GM23338 (cell line): ENCODE data around the gene CD38. TPM values are rescaled to one million over a fixed set of nuclear protein-coding genes. Genes with fewer than 3 reads are reported as not detected.

Experiments
- ATAC-seq: fragments of 200-7000 bp; cut with Tn5 transposase; 3 replicates; pipeline ENCODE4 v1.9.1; 2020
- DNase-seq: peaks from one replicate; pipeline ENCODE4 v3.0.0-alpha.2; 2015; ENCODE audit warnings: low spot score
- H2AFZ ChIP-seq: fragments of 200-600 bp; sonication (generic); 2 replicates; pipeline ENCODE4 v1.8.0; 2016; ENCODE audit warnings: antibody characterized with exemption, mild to moderate bottlenecking, moderate library complexity
- H3F3A ChIP-seq: fragments of 200-600 bp; sonication (generic); replicated peaks from 2 replicates; pipeline ENCODE4 v1.8.0; 2017; ENCODE audit warnings: antibody characterized with exemption, mixed run types, low read depth
- H3K27ac ChIP-seq: fragments of 200-600 bp; sonication (generic); 2 replicates; pipeline ENCODE4 v1.6.1; 2016; ENCODE audit warnings: low read depth
- H3K27me3 ChIP-seq: fragments of 200-600 bp; sonication (generic); 2 replicates; pipeline ENCODE4 v1.8.0; 2016; ENCODE audit warnings: mild to moderate bottlenecking, mixed run types, moderate library complexity; ENCODE audit not compliant: insufficient read depth
- H3K36me3 ChIP-seq: fragments of 200-600 bp; sonication (generic); 2 replicates; pipeline ENCODE4 v1.8.0; 2016; ENCODE audit warnings: mild to moderate bottlenecking; ENCODE audit not compliant: insufficient read depth
- H3K4me1 ChIP-seq: fragments of 200-600 bp; sonication (generic); 2 replicates; pipeline ENCODE4 v1.8.0; 2016; ENCODE audit warnings: mild to moderate bottlenecking, moderate library complexity; ENCODE audit not compliant: insufficient read depth
- H3K4me2 ChIP-seq: fragments of 200-600 bp; sonication (generic); 2 replicates; pipeline ENCODE4 v1.7.1; 2017; ENCODE audit warnings: mixed run types
- H3K4me3 ChIP-seq: fragments of 200-600 bp; sonication (generic); 2 replicates; pipeline ENCODE4 v1.6.1; 2016; ENCODE audit warnings: mixed run types
- H3K79me2 ChIP-seq: fragments of 200-600 bp; sonication (generic); replicated peaks from 2 replicates; pipeline ENCODE4 v1.8.0; 2017; ENCODE audit warnings: mild to moderate bottlenecking; ENCODE audit not compliant: insufficient read depth
- H3K9me2 ChIP-seq: fragments of 200-600 bp; sonication (generic); 2 replicates; pipeline ENCODE4 v1.8.0; 2017; ENCODE audit not compliant: insufficient read depth
- H4K20me1 ChIP-seq: fragments of 200-600 bp; sonication (generic); replicated peaks from 2 replicates; pipeline ENCODE4 v1.8.0; 2017; ENCODE audit warnings: mild to moderate bottlenecking; ENCODE audit not compliant: insufficient read depth
- H3K27ac Mint-ChIP-seq: 2 replicates; pipeline ENCODE4 v1.8.0; 2020; ENCODE audit warnings: inconsistent platforms, mild to moderate bottlenecking, moderate library complexity, mixed read lengths
- H3K27me3 Mint-ChIP-seq: 3 replicates; pipeline ENCODE4 v1.8.0; 2022; ENCODE audit warnings: low read depth, mild to moderate bottlenecking, moderate library complexity, mixed read lengths, inconsistent platforms; ENCODE audit not compliant: insufficient read depth, poor library complexity
- H3K36me3 Mint-ChIP-seq: 3 replicates; pipeline ENCODE4 v1.8.0; 2021; ENCODE audit warnings: low read depth, mild to moderate bottlenecking, inconsistent platforms, moderate library complexity, mixed read lengths
- H3K4me1 Mint-ChIP-seq: 3 replicates; pipeline ENCODE4 v1.8.0; 2020; ENCODE audit warnings: mild to moderate bottlenecking, inconsistent platforms, mixed read lengths
- H3K4me3 Mint-ChIP-seq: 3 replicates; pipeline ENCODE4 v1.8.0; 2021; ENCODE audit warnings: moderate library complexity, mild to moderate bottlenecking, inconsistent platforms, mixed read lengths
- H3K9me3 Mint-ChIP-seq: 3 replicates; pipeline ENCODE4 v1.8.0; 2020; ENCODE audit warnings: moderate library complexity, mild to moderate bottlenecking, inconsistent platforms, mixed read lengths
- EZH2phosphoT487 ChIP-seq: fragments of 200-600 bp; sonication (generic); IDR thresholded peaks from one replicate; pipeline ENCODE4 v1.8.1; 2018; ENCODE audit warnings: antibody characterized with exemption; ENCODE audit not compliant: unreplicated experiment
- JUNB ChIP-seq: IDR thresholded peaks from one replicate; pipeline ENCODE4 v1.6.1; 2016; ENCODE audit warnings: antibody characterized with exemption; ENCODE audit not compliant: unreplicated experiment
- NANOG ChIP-seq: IDR thresholded peaks from 2 replicates; pipeline ENCODE4 v1.6.1; 2016; ENCODE audit warnings: antibody characterized with exemption, borderline replicate concordance
- POLR2AphosphoS5 ChIP-seq: IDR thresholded peaks from 2 replicates; pipeline ENCODE4 v1.6.1; 2016; ENCODE audit warnings: antibody characterized with exemption, low read depth
- REST ChIP-seq: IDR thresholded peaks from one replicate; pipeline ENCODE4 v1.6.1; 2018; ENCODE audit warnings: antibody characterized with exemption; ENCODE audit not compliant: unreplicated experiment
- STAT1 ChIP-seq: IDR thresholded peaks from one replicate; pipeline ENCODE4 v1.6.1; 2016; ENCODE audit warnings: antibody characterized with exemption; ENCODE audit not compliant: unreplicated experiment
- ZNF114 ChIP-seq: fragments of 250-450 bp; sonication (Bioruptor Pico); IDR thresholded peaks from 2 replicates; pipeline ENCODE4 v1.5.0; 2020; ENCODE audit warnings: mild to moderate bottlenecking, moderate library complexity
- ZNF462 ChIP-seq: fragments of 250-450 bp; sonication (Bioruptor Pico); IDR thresholded peaks from 2 replicates; pipeline ENCODE4 v1.5.0; 2020; ENCODE audit warnings: mild to moderate bottlenecking, moderate library complexity
- polyA plus RNA-seq: library from polyadenylated mRNA; unstranded; fragments of >200 nt; fragmentation: Nextera tagmentation; extraction: Ambion mirVana; gene quantifications from 2 replicates; pipeline ENCODE4 v1.2.1, GENCODE V29; 2016
- total RNA-seq: library from RNA; depleted of rRNA; stranded (reverse); fragments of >200 nt; shearing (Covaris generic); gene quantifications from 2 replicates; pipeline ENCODE4 v1.2.3, GENCODE V29; 2014

The CD38 gene
- total and polyA plus RNA-seq, 2 experiments from 2014 or later = 0.17 to 0.24 TPM

- no peak for TF ChIP-seq ZNF462 (CRISPR knock-in tag)
- TF ChIP-seq JUNB = no peak
- TF ChIP-seq ZNF114 = no peak
- no peak for TF ChIP-seq EZH2phosphoT487
- no peak for TF ChIP-seq REST
- TF ChIP-seq NANOG = no peak
- no peak for TF ChIP-seq STAT1
- no peak for TF ChIP-seq POLR2AphosphoS5
- Mint-ChIP-seq H3K4me1 (peaks cover 18% of the 10 kb centered on the region), H3K27ac (no peak overlapping the region), H3K9me3 (peaks cover 12% of the 10 kb centered on the region), H3K27me3 (peaks cover 25% of the 10 kb centered on the region), H3K4me3 (no peak overlapping the region), H3K36me3 (peaks cover 10% of the 10 kb centered on the region; the same call in 2 of the 3 replicates)
- Histone ChIP-seq H4K20me1 (no peaks in the 10 kb centered on the region), H3K27me3 (peaks cover 44% of the 10 kb centered on the region), H2AFZ (no peak overlapping the region), H3K27ac (no peak overlapping the region), H3K4me2 (no peak overlapping the region), H3K36me3 (no peaks in the 10 kb centered on the region), H3K9me2 (peaks cover 10% of the 10 kb centered on the region), H3K4me3 (no peak overlapping the region), H3K4me1 (0 out of 2 replicates have a peak, but pooled peaks cover 2% of the 10 kb centered on the region), H3F3A (no peaks in the 10 kb centered on the region), H3K79me2 (no peaks in the 10 kb centered on the region)
- DNase-seq (no peak), ATAC-seq (no peak)
Observed at GRCh38 chr4:15781427-15782095, 3.4 kb downstream of the CD38 start.
